A549 (cell line): Measurements from ENCODE around the gene ACTRT2. TPM values are rescaled to one million over a fixed set of nuclear protein-coding genes. Genes with fewer than 3 reads are reported as not detected.

Experiments used
- ATAC-seq, 2 experiments: fragments of 200-7000 bp in 1 of 2; fragments of >200 bp in 1 of 2; cut with Nextera tagmentation in 1 of 2; cut with Tn5 transposase in 1 of 2; 3 replicates each; pipeline versions ENCODE4 v1.8.0 to v1.9.1; 2018 to 2020; ENCODE audit warnings: mild to moderate bottlenecking in 1 of 2, moderate library complexity in 1 of 2
- CTCF ChIA-PET: fragments of 300-600 bp; sonication (Branson Sonifier 250); formaldehyde crosslinking; extraction: SDS; loops from one replicate; lab custom pipeline; 2021; ENCODE audit warnings: antibody characterized with exemption, inconsistent platforms; lab: Yijun Ruan, JAX
- POLR2A ChIA-PET: fragments of 350-600 bp; formaldehyde crosslinking; extraction: SDS; loops from one replicate; lab custom pipeline; 2021; ENCODE audit warnings: antibody characterized with exemption, inconsistent platforms; lab: Yijun Ruan, JAX
- DNase-seq, 2 experiments: peaks; one replicate each; pipeline versions ENCODE4 v3.0.0 to v3.0.0-alpha.2; 2011 to 2016; ENCODE audit warnings: low read depth in 1 of 2, low spot score in 1 of 2
- FAIRE-seq: peaks from 2 replicates; lab custom pipeline; 2011; peaks lifted over from hg19 to GRCh38; lab: Jason Lieb, UNC
- H3K27ac ChIP-seq, 2 experiments: fragments of >200 bp; sonication (Bioruptor Twin); formaldehyde crosslinking; 3 replicates each; pipeline ENCODE4 v1.5.1; 2016 to 2017
- H3K4me1 ChIP-seq: fragments of >200 bp; sonication (Bioruptor Twin); formaldehyde crosslinking; 3 replicates; pipeline ENCODE4 v1.6.1; 2016
- H3K4me2 ChIP-seq: fragments of >200 bp; sonication (Bioruptor Twin); formaldehyde crosslinking; 3 replicates; pipeline ENCODE4 v1.6.1; 2016
- H3K4me3 ChIP-seq: fragments of >200 bp; sonication (Bioruptor Twin); formaldehyde crosslinking; 3 replicates; pipeline ENCODE4 v1.5.1; 2016
- H3K9me3 ChIP-seq: fragments of >200 bp; sonication (Bioruptor Twin); formaldehyde crosslinking; 3 replicates; pipeline ENCODE4 v1.6.1; 2016
- BHLHE40 ChIP-seq: IDR thresholded peaks from 2 replicates; pipeline ENCODE4 v1.6.1; 2012; ENCODE audit warnings: low read depth, low read length, inconsistent platforms
- CHD2 ChIP-seq: fragments of 150-350 bp; IDR thresholded peaks from 2 replicates; pipeline ENCODE4 v1.6.1; 2014; ENCODE audit warnings: low read length; ENCODE audit not compliant: partially characterized antibody
- CHD4 ChIP-seq: fragments of 200-600 bp; sonication (generic); IDR thresholded peaks from 2 replicates; pipeline ENCODE4 v1.6.1; 2016; ENCODE audit warnings: antibody characterized with exemption, mild to moderate bottlenecking, borderline replicate concordance
- ESRRA ChIP-seq: fragments of 150-350 bp; IDR thresholded peaks from 2 replicates; pipeline ENCODE4 v1.6.1; 2014; ENCODE audit warnings: mild to moderate bottlenecking, low read length, borderline replicate concordance
- FOSB ChIP-seq: fragments of 250-450 bp; sonication (Bioruptor Pico); IDR thresholded peaks from 2 replicates; pipeline ENCODE4 v1.5.0; 2020; ENCODE audit warnings: mild to moderate bottlenecking, moderate library complexity
- FOSL2 ChIP-seq, 2 experiments: fragments of 450-650 bp in 1 of 2; fragments of >200 bp in 1 of 2; sonication (Bioruptor Twin) in 1 of 2; formaldehyde crosslinking; IDR thresholded peaks; 2 replicates each; pipeline versions ENCODE4 v1.5.0 to v1.6.1; 2016 to 2020; ENCODE audit warnings: mild to moderate bottlenecking in 1 of 2, moderate library complexity in 1 of 2
- FOXS1 ChIP-seq: fragments of 250-450 bp; sonication (Bioruptor Pico); IDR thresholded peaks from 2 replicates; pipeline ENCODE4 v1.5.0; 2020; ENCODE audit warnings: mild to moderate bottlenecking, moderate library complexity
- GATA3 ChIP-seq: IDR thresholded peaks from 2 replicates; pipeline ENCODE4 v1.6.1; 2012; ENCODE audit warnings: borderline replicate concordance
- HEYL ChIP-seq: fragments of 250-450 bp; sonication (Bioruptor Pico); IDR thresholded peaks from 2 replicates; pipeline ENCODE4 v1.8.0; 2021; ENCODE audit warnings: mild to moderate bottlenecking, moderate library complexity
- HOXA7 ChIP-seq: fragments of 250-450 bp; sonication (Bioruptor Pico); IDR thresholded peaks from 2 replicates; pipeline ENCODE4 v1.5.0; 2020; ENCODE audit warnings: mild to moderate bottlenecking, moderate library complexity
- HOXB5 ChIP-seq: fragments of 250-450 bp; sonication (Bioruptor Pico); IDR thresholded peaks from 2 replicates; pipeline ENCODE4 v1.5.0; 2020; ENCODE audit warnings: mild to moderate bottlenecking, moderate library complexity
- KDM1A ChIP-seq: fragments of 200-600 bp; sonication (generic); IDR thresholded peaks from 2 replicates; pipeline ENCODE4 v1.6.1; 2016; ENCODE audit warnings: low read depth, mild to moderate bottlenecking
- KDM5A ChIP-seq: fragments of 200-600 bp; sonication (generic); IDR thresholded peaks from 2 replicates; pipeline ENCODE4 v1.6.1; 2016; ENCODE audit warnings: antibody characterized with exemption, mild to moderate bottlenecking
- MAFK ChIP-seq: fragments of 450-650 bp; IDR thresholded peaks from 2 replicates; pipeline ENCODE4 v1.6.1; 2014; ENCODE audit not compliant: partially characterized antibody
- NFE2L2 ChIP-seq: fragments of 150-350 bp; conservative IDR thresholded peaks from 2 replicates; pipeline ENCODE4 v1.6.1; 2014; ENCODE audit warnings: low read length
- NPAS2 ChIP-seq: fragments of 250-450 bp; sonication (Bioruptor Pico); IDR thresholded peaks from 2 replicates; pipeline ENCODE4 v1.8.0; 2022; ENCODE audit warnings: mild to moderate bottlenecking, moderate library complexity, borderline replicate concordance
- NR3C1 ChIP-seq: fragments of >200 bp; sonication (Bioruptor Twin); formaldehyde crosslinking; IDR thresholded peaks from 3 replicates; pipeline ENCODE4 v1.6.1; 2017
- PHF8 ChIP-seq: fragments of 200-600 bp; sonication (generic); IDR thresholded peaks from 2 replicates; pipeline ENCODE4 v1.6.1; 2016; ENCODE audit warnings: low read depth, mild to moderate bottlenecking, antibody characterized with exemption, moderate library complexity, borderline replicate concordance
- RAD21 ChIP-seq, 2 experiments: fragments of >200 bp in 1 of 2; sonication (Bioruptor Twin) in 1 of 2; formaldehyde crosslinking in 1 of 2; IDR thresholded peaks in 1 of 2; conservative IDR thresholded peaks in 1 of 2; 2 replicates in 1 of 2; 3 replicates in 1 of 2; pipeline ENCODE4 v1.6.1; 2012 to 2018; ENCODE audit warnings: inconsistent platforms in 1 of 2
- RARB ChIP-seq: fragments of 250-450 bp; sonication (Bioruptor Pico); IDR thresholded peaks from 2 replicates; pipeline ENCODE4 v1.8.0; 2021; ENCODE audit warnings: mild to moderate bottlenecking, moderate library complexity
- RNF2 ChIP-seq: fragments of 200-600 bp; sonication (generic); IDR thresholded peaks from 2 replicates; pipeline ENCODE4 v1.6.1; 2016; ENCODE audit warnings: low read depth, mild to moderate bottlenecking, antibody characterized with exemption, moderate library complexity, borderline replicate concordance
- TP53 ChIP-seq: fragments of 250-450 bp; sonication (Bioruptor Pico); IDR thresholded peaks from 2 replicates; pipeline ENCODE4 v1.5.0; 2021; ENCODE audit warnings: mild to moderate bottlenecking, moderate library complexity
- ZC3H11A ChIP-seq: fragments of 450-650 bp; IDR thresholded peaks from 2 replicates; pipeline ENCODE4 v1.6.1; 2014; ENCODE audit warnings: antibody characterized with exemption, mild to moderate bottlenecking
- ZSCAN20 ChIP-seq: fragments of 250-450 bp; sonication (Bioruptor Pico); IDR thresholded peaks from 2 replicates; pipeline ENCODE4 v1.8.0; 2022; ENCODE audit warnings: mild to moderate bottlenecking, moderate library complexity
- WGBS: methylation state at CpG from one replicate; pipeline ENCODE4 v1.1.6; 2017; ENCODE audit errors: missing lambda C conversion rate; 5-methylcytosine and 5-hydroxymethylcytosine counted together
- polyA plus RNA-seq, 4 experiments: library from polyadenylated mRNA; depleted of rRNA in 3 of 4; stranded (reverse); fragments of >200 nt; fragmentation: RNase III in 1 of 4; extraction: RNeasy Plus Mini Kit Qiagen cat#74134 plus additional on column Dnase treatment in 1 of 4; gene quantifications; 2 replicates in 3 of 4; 3 replicates in 1 of 4; pipeline ENCODE4 v1.2.3, GENCODE V29; 2011 to 2017
- TF ChIP-seq, protein P1 (sequence below): fragments of >200 bp; sonication (Bioruptor Twin); formaldehyde crosslinking; IDR thresholded peaks from 3 replicates; pipeline ENCODE4 v1.5.1; 2016
- TF ChIP-seq, protein P2 (sequence below): fragments of 250-450 bp; sonication (Bioruptor Pico); IDR thresholded peaks from 2 replicates; pipeline ENCODE4 v1.5.0; 2021; ENCODE audit warnings: mild to moderate bottlenecking, moderate library complexity, borderline replicate concordance
- TF ChIP-seq, protein P3 (sequence below): fragments of 150-350 bp; IDR thresholded peaks from 2 replicates; pipeline ENCODE4 v1.6.1; 2014; ENCODE audit warnings: low read depth, mild to moderate bottlenecking, low read length

Gene ACTRT2
- polyA plus RNA-seq, 2 of the 4 experiments (the other 2 are of a cell fraction), result not detected

DNA sequence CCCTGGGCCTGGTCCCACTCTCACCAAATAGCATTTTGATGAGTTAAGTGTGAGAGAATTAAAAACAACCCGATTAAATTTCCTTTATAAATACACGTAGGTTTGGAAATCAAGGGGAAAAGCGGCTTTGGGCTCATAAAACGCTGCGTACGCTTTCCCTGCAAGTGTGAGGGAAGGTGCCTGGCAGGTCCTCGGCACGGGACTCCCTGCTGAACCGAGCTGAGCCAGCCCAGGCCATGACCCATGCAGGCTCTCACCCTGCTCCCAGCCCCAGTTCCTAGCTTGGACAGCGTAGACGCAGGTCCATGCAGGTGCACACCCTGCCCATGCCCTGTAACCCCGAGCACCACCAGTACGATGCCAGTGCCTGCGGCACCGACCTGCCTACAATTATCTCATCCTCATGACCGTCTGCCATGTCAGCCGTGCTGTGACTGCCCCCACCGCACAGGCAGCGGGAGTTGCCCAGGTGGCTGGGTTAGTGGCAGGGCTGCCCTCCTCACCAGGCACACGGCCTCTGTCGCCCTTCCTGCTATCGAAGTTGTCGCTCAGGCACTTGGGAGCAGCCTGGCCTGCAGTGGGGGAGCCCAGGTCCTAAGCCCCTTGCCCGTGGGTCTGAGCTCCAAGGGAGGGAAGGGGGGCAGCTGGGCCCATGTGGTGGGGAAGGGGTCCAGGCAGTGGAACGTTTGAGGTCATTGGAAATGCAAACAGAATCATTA, 41.0 kb upstream of the ACTRT2 start:
- POLR2A ChIA-PET, result no interaction called here
- H3K27ac ChIP-seq, result no peak overlapping the region
- no peak overlapping the region for H3K4me2 ChIP-seq
- CTCF ChIA-PET, result interaction anchor here (1.5 to 1.6 kb wide), 2 partner anchors 32 to 340 kb away, joined by 3 to 4 read pairs; no protein-coding TSS in a partner anchor
- no peak for DNase-seq
- H3K4me3 ChIP-seq, result no peak overlapping the region
- 45% methylated on average over 8 of the region's 25 CpGs for WGBS
- no peaks in the 10 kb centered on the region for H3K9me3 ChIP-seq
- TF ChIP-seq TP53 (CRISPR knock-in tag) (no peak), FOXS1 (CRISPR knock-in tag) (no peak), RNF2 (no peak), HOXA7 (CRISPR knock-in tag) (no peak), GATA3 (no peak), RAD21 (conservative IDR thresholded peaks at IDR 0.05 in 1 of 2, IDR thresholded peaks at IDR 0.05 in 1 of 2) (no peak), ZC3H11A (no peak), HEYL (CRISPR knock-in tag) (no peak), NR3C1 (no peak), KDM1A (no peak), ESRRA (no peak), CHD2 (no peak), HOXB5 (CRISPR knock-in tag) (no peak), CHD4 (no peak), KDM5A (no peak)
- TF ChIP-seq, protein P1, sequence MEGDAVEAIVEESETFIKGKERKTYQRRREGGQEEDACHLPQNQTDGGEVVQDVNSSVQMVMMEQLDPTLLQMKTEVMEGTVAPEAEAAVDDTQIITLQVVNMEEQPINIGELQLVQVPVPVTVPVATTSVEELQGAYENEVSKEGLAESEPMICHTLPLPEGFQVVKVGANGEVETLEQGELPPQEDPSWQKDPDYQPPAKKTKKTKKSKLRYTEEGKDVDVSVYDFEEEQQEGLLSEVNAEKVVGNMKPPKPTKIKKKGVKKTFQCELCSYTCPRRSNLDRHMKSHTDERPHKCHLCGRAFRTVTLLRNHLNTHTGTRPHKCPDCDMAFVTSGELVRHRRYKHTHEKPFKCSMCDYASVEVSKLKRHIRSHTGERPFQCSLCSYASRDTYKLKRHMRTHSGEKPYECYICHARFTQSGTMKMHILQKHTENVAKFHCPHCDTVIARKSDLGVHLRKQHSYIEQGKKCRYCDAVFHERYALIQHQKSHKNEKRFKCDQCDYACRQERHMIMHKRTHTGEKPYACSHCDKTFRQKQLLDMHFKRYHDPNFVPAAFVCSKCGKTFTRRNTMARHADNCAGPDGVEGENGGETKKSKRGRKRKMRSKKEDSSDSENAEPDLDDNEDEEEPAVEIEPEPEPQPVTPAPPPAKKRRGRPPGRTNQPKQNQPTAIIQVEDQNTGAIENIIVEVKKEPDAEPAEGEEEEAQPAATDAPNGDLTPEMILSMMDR, result no peak
- TF ChIP-seq, protein P2, sequence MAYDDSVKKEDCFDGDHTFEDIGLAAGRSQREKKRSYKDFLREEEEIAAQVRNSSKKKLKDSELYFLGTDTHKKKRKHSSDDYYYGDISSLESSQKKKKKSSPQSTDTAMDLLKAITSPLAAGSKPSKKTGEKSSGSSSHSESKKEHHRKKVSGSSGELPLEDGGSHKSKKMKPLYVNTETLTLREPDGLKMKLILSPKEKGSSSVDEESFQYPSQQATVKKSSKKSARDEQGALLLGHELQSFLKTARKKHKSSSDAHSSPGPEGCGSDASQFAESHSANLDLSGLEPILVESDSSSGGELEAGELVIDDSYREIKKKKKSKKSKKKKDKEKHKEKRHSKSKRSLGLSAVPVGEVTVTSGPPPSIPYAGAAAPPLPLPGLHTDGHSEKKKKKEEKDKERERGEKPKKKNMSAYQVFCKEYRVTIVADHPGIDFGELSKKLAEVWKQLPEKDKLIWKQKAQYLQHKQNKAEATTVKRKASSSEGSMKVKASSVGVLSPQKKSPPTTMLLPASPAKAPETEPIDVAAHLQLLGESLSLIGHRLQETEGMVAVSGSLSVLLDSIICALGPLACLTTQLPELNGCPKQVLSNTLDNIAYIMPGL, result no peak
- TF ChIP-seq, protein P3, sequence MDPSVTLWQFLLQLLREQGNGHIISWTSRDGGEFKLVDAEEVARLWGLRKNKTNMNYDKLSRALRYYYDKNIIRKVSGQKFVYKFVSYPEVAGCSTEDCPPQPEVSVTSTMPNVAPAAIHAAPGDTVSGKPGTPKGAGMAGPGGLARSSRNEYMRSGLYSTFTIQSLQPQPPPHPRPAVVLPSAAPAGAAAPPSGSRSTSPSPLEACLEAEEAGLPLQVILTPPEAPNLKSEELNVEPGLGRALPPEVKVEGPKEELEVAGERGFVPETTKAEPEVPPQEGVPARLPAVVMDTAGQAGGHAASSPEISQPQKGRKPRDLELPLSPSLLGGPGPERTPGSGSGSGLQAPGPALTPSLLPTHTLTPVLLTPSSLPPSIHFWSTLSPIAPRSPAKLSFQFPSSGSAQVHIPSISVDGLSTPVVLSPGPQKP, result no peak
- peak in 1 of 2 experiments; percentile 38; a peak in 2 of 6 replicates for ATAC-seq
- no peak for FAIRE-seq
- no peaks in the 10 kb centered on the region for H3K4me1 ChIP-seq

DNA sequence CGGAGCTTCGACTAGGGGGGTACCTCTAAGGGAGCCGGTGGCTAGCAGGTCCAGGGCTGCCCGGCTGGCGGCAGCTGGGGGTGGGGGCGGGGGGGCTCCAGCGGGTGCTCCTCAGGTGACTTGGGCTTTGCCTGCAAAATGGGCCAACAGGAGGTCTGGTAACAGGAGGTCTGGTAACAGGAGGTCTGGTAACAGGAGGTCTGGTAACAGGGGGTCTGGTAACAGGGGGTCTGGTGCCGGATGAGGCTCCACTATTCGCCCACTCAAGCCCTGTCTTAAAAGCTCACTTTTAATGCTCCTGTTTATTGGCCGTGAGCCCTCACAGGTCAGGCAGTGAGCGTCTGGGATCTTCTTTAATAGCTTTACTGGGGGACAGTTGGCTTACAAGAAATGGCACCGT, 40.4 kb upstream of the ACTRT2 start:
- ATAC-seq, result no peak
- Histone ChIP-seq H3K4me2 (no peak overlapping the region), H3K9me3 (no peaks in the 10 kb centered on the region)
- 24% methylated on average over 8 of the region's 12 CpGs for WGBS
- CTCF ChIA-PET, result interaction anchor here (0.6 to 1.6 kb wide), 4 partner anchors 31 to 392 kb away, joined by 3 to 7 read pairs (median 4); no protein-coding TSS in a partner anchor
- TF ChIP-seq RAD21 (conservative IDR thresholded peaks at IDR 0.05 in 1 of 2, IDR thresholded peaks at IDR 0.05 in 1 of 2), result no peak
- no peak for TF ChIP-seq MAFK
- no peak for TF ChIP-seq RNF2
- TF ChIP-seq NFE2L2, result no peak
- no peak for TF ChIP-seq BHLHE40
- no peak for TF ChIP-seq RARB (CRISPR knock-in tag)
- TF ChIP-seq ZSCAN20 (CRISPR knock-in tag), result no peak
- TF ChIP-seq NPAS2 (CRISPR knock-in tag), result no peak
- TF ChIP-seq FOSB (CRISPR knock-in tag), result no peak
- no peak for TF ChIP-seq FOSL2 (IDR thresholded peaks at IDR 0.05)
- TF ChIP-seq FOSL2 (CRISPR knock-in tag; IDR thresholded peaks at IDR 0.05), result no peak
- TF ChIP-seq HOXB5 (CRISPR knock-in tag), result no peak
- no peak for TF ChIP-seq PHF8
- TF ChIP-seq, all 56 proteins: peak for 0
- H3K27ac ChIP-seq, result no peak overlapping the region
- H3K4me1 ChIP-seq, result no peaks in the 10 kb centered on the region
- DNase-seq, result no peak
- no peak overlapping the region for H3K4me3 ChIP-seq
- POLR2A ChIA-PET, result no interaction called here
- FAIRE-seq, result no peak
